Liver (tissue), 3 donors: Measurements from ENCODE around the gene COL19A1.

ENCODE experiments used
- EGR1 ChIP-seq, 2 donors: IDR thresholded peaks; 2 replicates each; pipeline ENCODE4 v1.6.1; 2016 to 2018; ENCODE audit warnings: antibody characterized with exemption in 2 of 2, low read depth in 2 of 2
- FOXA2 ChIP-seq: IDR thresholded peaks from 2 replicates; pipeline ENCODE4 v1.6.1; 2016; ENCODE audit warnings: antibody characterized with exemption
- JUND ChIP-seq, 2 donors: IDR thresholded peaks; 2 replicates each; pipeline ENCODE4 v1.6.1; 2016; ENCODE audit warnings: antibody characterized with exemption in 2 of 2
- RAD21 ChIP-seq, 2 donors: IDR thresholded peaks; 2 replicates each; pipeline ENCODE4 v1.6.1; 2016; ENCODE audit warnings: antibody characterized with exemption in 2 of 2, mild to moderate bottlenecking in 2 of 2
- SP1 ChIP-seq: IDR thresholded peaks from 2 replicates; pipeline ENCODE4 v1.6.1; 2018; ENCODE audit warnings: antibody characterized with exemption, mild to moderate bottlenecking
- TAF1 ChIP-seq: conservative IDR thresholded peaks from 2 replicates; pipeline ENCODE4 v1.6.1; 2016; ENCODE audit warnings: antibody characterized with exemption, mild to moderate bottlenecking
- ZBTB33 ChIP-seq: IDR thresholded peaks from 2 replicates; pipeline ENCODE4 v1.6.1; 2016; ENCODE audit warnings: antibody characterized with exemption
- TF ChIP-seq, protein P1 (sequence below): fragments of 150-350 bp; IDR thresholded peaks from 2 replicates; pipeline ENCODE4 v1.5.1; 2017; ENCODE audit warnings: improper control_type of control experiment, low read depth, low read length; ENCODE audit not compliant: missing input control
- TF ChIP-seq, protein P2 (sequence below): IDR thresholded peaks from 2 replicates; pipeline ENCODE4 v1.6.1; 2016; ENCODE audit warnings: antibody characterized with exemption, mild to moderate bottlenecking
- TF ChIP-seq, protein P3 (sequence below): IDR thresholded peaks from 2 replicates; pipeline ENCODE4 v1.6.1; 2016; ENCODE audit warnings: antibody characterized with exemption
- TF ChIP-seq, protein P4 (sequence below): IDR thresholded peaks from 2 replicates; pipeline ENCODE4 v1.6.1; 2016; ENCODE audit warnings: antibody characterized with exemption
- donor health status: healthy.
- donor health status: healthy.

GRCh38 chr6:70222439-70222749 lies 356.0 kb downstream of the COL19A1 start:
- TF ChIP-seq, protein P1, sequence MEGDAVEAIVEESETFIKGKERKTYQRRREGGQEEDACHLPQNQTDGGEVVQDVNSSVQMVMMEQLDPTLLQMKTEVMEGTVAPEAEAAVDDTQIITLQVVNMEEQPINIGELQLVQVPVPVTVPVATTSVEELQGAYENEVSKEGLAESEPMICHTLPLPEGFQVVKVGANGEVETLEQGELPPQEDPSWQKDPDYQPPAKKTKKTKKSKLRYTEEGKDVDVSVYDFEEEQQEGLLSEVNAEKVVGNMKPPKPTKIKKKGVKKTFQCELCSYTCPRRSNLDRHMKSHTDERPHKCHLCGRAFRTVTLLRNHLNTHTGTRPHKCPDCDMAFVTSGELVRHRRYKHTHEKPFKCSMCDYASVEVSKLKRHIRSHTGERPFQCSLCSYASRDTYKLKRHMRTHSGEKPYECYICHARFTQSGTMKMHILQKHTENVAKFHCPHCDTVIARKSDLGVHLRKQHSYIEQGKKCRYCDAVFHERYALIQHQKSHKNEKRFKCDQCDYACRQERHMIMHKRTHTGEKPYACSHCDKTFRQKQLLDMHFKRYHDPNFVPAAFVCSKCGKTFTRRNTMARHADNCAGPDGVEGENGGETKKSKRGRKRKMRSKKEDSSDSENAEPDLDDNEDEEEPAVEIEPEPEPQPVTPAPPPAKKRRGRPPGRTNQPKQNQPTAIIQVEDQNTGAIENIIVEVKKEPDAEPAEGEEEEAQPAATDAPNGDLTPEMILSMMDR, result no peak
- TF ChIP-seq, protein P2, sequence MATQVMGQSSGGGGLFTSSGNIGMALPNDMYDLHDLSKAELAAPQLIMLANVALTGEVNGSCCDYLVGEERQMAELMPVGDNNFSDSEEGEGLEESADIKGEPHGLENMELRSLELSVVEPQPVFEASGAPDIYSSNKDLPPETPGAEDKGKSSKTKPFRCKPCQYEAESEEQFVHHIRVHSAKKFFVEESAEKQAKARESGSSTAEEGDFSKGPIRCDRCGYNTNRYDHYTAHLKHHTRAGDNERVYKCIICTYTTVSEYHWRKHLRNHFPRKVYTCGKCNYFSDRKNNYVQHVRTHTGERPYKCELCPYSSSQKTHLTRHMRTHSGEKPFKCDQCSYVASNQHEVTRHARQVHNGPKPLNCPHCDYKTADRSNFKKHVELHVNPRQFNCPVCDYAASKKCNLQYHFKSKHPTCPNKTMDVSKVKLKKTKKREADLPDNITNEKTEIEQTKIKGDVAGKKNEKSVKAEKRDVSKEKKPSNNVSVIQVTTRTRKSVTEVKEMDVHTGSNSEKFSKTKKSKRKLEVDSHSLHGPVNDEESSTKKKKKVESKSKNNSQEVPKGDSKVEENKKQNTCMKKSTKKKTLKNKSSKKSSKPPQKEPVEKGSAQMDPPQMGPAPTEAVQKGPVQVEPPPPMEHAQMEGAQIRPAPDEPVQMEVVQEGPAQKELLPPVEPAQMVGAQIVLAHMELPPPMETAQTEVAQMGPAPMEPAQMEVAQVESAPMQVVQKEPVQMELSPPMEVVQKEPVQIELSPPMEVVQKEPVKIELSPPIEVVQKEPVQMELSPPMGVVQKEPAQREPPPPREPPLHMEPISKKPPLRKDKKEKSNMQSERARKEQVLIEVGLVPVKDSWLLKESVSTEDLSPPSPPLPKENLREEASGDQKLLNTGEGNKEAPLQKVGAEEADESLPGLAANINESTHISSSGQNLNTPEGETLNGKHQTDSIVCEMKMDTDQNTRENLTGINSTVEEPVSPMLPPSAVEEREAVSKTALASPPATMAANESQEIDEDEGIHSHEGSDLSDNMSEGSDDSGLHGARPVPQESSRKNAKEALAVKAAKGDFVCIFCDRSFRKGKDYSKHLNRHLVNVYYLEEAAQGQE, result no peak
- TF ChIP-seq, protein P3, sequence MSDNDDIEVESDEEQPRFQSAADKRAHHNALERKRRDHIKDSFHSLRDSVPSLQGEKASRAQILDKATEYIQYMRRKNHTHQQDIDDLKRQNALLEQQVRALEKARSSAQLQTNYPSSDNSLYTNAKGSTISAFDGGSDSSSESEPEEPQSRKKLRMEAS, result no peak
- TF ChIP-seq RAD21 (IDR thresholded peaks at IDR 0.05) (no peak), JUND (IDR thresholded peaks at IDR 0.05) (no peak), EGR1 (IDR thresholded peaks at IDR 0.05; ENCODE audit: low read depth in 2 of 2) (no peak), ZBTB33 (no peak), SP1 (no peak), FOXA2 (no peak), TAF1 (no peak)
- TF ChIP-seq, protein P4, sequence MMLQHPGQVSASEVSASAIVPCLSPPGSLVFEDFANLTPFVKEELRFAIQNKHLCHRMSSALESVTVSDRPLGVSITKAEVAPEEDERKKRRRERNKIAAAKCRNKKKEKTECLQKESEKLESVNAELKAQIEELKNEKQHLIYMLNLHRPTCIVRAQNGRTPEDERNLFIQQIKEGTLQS, result no peak
